Astrocyte (in vitro differentiated cells and primary cell): ENCODE results near the gene CIITA.

Experiments used
- CTCF ChIP-seq: IDR thresholded peaks from 2 replicates; pipeline ENCODE4 v1.5.1; 2011; ENCODE audit warnings: low read depth, mild to moderate bottlenecking, inconsistent platforms, low read length, moderate library complexity; ENCODE audit not compliant: insufficient read depth
- EZH2 ChIP-seq: IDR thresholded peaks from 2 replicates; pipeline ENCODE4 v1.6.1; 2012; ENCODE audit warnings: mild to moderate bottlenecking, low read length, inconsistent platforms; ENCODE audit not compliant: insufficient read depth

DNA sequence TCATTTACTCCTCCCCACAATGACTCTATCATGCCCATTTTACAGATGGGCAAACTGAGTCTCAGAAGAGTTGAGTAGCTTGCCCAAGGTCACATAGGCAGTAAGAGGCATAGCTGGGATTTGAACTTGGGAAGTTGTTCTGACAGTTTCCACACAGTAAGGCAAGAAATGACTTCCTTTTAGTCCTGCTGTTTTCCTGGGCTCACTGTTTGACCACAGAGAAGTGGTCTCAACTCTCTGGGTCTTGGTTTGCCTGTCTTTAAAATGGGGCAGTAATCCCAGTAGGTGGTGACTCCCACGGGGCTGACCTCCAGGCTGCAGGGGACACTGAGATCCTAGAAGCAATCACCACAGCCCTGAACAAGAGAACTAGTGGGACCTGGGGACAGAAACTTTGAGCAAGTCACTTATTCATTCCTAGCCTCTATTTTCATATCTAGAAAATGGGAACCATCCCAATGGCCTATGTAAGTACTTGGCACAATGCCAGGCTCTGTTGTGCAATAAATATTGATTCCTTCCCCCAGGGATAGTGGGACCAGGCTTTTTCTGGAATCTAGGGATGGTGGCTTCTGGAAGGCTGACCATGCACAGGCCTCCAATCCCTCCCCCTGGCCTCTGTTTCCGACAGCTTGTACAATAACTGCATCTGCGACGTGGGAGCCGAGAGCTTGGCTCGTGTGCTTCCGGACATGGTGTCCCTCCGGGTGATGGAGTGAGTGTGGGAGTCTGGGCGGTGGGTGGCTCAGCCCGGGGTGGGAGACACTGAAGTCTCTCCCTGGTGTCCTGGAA lies 44.7 kb downstream of the CIITA start:
- no peak for TF ChIP-seq CTCF
- TF ChIP-seq EZH2 = no peak
